ENCODE data around the gene PEX26.

PEX26 gene

DNA sequence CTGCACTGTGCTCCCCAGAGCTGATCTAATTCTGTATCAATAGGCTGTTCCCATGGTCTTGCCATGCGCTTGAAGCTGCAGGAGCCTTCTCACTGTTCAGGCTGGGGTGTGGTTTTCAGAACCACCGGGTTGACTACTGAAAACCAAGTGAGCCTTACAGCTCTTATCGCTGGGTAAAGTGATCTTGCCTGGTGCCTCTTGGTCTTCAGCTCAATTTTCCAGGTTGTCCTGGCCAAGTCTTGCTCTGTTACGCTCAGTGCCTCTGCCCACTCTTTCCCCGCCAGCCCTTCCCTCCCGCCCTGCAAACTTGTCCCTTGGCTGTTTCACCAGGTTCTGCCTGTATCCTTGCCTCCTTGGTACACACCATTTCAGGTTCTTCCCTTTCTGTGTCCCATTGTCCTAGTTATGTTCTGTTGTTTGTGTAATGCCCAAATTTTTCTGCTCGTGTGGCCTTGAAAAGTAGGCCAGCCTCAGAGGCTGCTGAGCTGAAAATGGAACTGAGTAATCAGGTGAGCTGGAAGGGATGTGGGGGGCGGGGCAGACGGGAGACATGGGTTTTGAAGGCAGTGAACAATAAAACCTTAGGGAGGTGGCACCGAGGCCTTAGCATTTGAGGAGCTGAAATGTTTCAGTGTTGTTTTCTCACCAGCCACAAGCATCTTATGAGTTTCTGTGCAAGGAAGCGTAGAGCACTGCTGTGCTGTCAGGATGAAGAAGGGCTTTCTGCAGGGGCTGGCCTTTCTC lies 11.2 kb downstream of the PEX26 start:
- no peak overlapping the region for H3K4me3 ChIP-seq (ENCODE audit: low read depth, low read length)
- TF ChIP-seq, protein P1, sequence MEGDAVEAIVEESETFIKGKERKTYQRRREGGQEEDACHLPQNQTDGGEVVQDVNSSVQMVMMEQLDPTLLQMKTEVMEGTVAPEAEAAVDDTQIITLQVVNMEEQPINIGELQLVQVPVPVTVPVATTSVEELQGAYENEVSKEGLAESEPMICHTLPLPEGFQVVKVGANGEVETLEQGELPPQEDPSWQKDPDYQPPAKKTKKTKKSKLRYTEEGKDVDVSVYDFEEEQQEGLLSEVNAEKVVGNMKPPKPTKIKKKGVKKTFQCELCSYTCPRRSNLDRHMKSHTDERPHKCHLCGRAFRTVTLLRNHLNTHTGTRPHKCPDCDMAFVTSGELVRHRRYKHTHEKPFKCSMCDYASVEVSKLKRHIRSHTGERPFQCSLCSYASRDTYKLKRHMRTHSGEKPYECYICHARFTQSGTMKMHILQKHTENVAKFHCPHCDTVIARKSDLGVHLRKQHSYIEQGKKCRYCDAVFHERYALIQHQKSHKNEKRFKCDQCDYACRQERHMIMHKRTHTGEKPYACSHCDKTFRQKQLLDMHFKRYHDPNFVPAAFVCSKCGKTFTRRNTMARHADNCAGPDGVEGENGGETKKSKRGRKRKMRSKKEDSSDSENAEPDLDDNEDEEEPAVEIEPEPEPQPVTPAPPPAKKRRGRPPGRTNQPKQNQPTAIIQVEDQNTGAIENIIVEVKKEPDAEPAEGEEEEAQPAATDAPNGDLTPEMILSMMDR (IDR thresholded peaks at IDR 0.05; ENCODE audit: control insufficient read depth, extremely low read depth, insufficient read depth), result no peak
- no peak for DNase-seq (ENCODE audit: low read depth)

DNA sequence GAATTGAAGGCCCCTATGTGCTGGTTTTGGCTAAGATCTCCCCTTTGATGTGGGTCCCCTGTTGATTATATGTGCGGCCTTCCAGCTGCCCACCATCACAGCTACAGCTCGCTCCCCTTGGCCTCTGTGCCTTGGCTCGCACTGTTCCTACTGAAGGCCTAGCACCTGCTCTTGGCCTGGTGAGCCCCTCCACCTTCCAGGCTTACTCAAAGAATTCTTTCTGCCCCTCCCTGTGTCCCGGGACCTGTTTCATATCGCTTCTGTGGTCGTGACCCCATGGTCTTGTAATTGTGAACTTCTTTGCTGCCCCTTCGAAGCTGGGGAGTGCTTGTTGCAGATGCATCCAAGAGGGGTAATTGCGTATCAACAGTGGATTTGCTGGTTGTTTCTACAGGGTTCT lies 12.5 kb downstream of the PEX26 start:
- TF ChIP-seq, protein P1 (IDR thresholded peaks at IDR 0.05; ENCODE audit: control insufficient read depth, extremely low read depth, insufficient read depth), result no peak
- no peak for DNase-seq (ENCODE audit: low read depth)
- H3K4me3 ChIP-seq (ENCODE audit: low read depth, low read length), result no peak overlapping the region

DNA sequence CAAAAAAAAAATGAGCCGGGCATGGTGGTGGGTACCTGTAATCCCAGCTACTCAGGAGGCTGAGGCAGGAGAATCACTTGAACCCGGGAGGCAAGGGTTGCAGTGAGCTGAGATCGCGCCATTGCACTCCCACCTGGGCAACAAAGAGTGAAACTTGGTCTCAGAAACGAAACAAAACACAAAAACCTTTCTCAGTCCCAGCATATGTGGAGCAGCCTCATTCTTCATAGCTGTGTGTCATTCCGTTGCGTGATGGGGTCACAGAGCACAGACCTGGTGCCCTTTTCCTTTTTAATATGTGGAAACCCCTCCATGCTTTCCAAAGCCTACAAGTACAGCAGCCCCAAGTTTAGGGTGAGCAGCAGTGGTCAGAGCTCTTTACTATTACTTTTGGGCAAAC lies 13.7 kb downstream of the PEX26 start:
- TF ChIP-seq, protein P1 (IDR thresholded peaks at IDR 0.05; ENCODE audit: control insufficient read depth, extremely low read depth, insufficient read depth), result no peak
- H3K4me3 ChIP-seq (ENCODE audit: low read depth, low read length), result no peak overlapping the region
- DNase-seq (ENCODE audit: low read depth), result no peak

DNA sequence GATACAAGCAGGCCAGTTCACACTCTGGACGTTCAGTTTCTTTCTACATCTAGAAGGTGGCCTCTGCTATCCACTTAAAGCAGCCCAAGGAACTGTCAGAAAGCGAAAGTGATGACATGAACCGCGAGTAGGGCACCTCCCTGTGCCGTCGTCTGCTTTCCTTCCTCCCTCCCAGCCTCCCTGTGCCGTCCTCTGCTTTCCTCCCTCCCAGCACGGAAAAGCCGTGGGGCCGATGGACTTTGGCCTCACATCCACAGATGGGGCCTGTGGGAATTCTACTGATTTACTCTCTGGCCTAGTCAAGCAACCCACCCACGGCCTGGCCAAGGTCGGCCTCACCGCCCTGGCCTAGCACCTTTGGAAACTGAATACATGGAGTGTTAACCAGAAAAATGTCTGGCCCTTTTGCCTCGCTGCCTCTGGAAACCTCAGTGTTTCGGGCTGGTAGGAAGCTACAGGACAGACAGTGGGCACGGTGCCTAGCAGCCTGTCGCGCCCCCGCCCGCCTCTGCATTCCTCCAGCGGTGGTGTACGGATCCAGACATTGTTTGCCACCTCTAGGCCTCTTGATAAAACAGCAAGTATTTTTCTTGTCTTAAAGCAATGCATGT lies 14.2 kb downstream of the PEX26 start:
- no peak for DNase-seq (ENCODE audit: low read depth)
- TF ChIP-seq, protein P1 (IDR thresholded peaks at IDR 0.05; ENCODE audit: control insufficient read depth, extremely low read depth, insufficient read depth), result no peak
- H3K4me3 ChIP-seq (ENCODE audit: low read depth, low read length), result no peak overlapping the region

DNA sequence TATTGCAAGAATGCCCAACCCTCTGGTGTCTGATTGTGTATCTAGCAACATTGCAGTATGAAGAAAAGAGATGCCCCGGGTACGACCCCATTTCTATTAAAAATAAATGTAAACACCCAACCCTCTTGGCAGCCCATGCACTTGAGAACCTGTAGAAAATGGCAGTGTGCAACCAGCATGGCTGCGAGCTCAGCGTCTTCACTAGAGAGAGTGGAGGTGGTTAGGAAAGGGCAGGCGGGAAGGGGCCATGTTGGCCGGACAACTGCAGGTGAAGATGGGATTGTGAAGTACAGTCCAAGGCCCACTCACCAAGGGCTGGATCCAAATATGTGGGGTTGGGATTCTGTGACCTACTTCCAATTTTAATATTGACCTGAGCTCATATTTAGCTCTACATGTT lies 15.9 kb downstream of the PEX26 start:
- no peak overlapping the region for H3K4me3 ChIP-seq (ENCODE audit: low read depth, low read length)
- DNase-seq (ENCODE audit: low read depth), result no peak
- TF ChIP-seq, protein P1 (IDR thresholded peaks at IDR 0.05; ENCODE audit: control insufficient read depth, extremely low read depth, insufficient read depth), result no peak

DNA sequence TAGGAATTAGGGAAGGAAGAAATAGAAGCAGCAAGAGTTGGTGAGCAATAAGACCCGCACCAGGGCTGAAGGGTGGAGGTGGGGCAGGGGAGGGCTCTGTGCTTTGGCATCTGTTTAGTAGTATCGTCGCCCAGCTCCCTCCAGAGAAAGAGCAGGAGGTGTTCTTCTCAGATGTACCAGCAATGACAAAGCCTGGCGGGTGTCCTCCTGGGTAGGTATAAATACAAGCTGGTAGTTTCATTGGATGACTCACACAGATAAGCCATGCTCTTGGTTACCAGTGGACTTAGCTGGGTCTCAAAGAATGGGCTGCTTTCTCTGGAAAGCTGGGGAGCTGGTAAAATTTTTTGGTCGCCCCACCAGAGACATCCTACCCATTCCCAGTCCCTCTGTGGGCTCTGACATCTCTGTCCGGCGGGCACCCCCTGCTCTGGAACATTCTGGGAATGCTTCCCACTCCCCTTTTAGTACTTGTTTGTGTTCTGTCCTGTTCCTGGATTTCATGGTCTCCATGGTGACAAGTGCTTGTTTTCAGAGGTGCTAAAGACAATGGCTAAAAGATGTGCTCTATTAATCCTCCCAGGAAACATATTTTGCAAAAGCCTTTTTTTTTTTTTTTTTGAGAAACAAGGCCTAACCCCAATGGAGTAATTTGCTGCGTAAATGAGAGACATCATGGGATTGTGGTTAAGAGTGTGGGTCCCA lies 17.5 kb downstream of the PEX26 start:
- TF ChIP-seq, protein P1 (IDR thresholded peaks at IDR 0.05; ENCODE audit: control insufficient read depth, extremely low read depth, insufficient read depth), result no peak
- no peak overlapping the region for H3K4me3 ChIP-seq (ENCODE audit: low read depth, low read length)
- DNase-seq (ENCODE audit: low read depth), result no peak

Measured in LNCaP clone FGC (cell line).